Esophagus squamous epithelium (tissue), 4 donors: Measurements from ENCODE around the gene TMEM121.

Source experiments
- CTCF ChIP-seq, 6 experiments: fragments of 450-650 bp in 4 of 6; fragments of 200-600 bp in 2 of 6; sonication (generic) in 2 of 6; IDR thresholded peaks; one replicate each; pipeline ENCODE4 v1.5.1; 2016 to 2019; ENCODE audit warnings: antibody characterized with exemption in 6 of 6, mild to moderate bottlenecking in 4 of 6, moderate library complexity in 4 of 6
- POLR2A ChIP-seq, 4 donors: fragments of 450-650 bp; IDR thresholded peaks; one replicate each; pipeline ENCODE4 v1.6.1; 2017; ENCODE audit warnings: antibody characterized with exemption in 4 of 4, mild to moderate bottlenecking in 4 of 4, moderate library complexity in 3 of 4

DNA sequence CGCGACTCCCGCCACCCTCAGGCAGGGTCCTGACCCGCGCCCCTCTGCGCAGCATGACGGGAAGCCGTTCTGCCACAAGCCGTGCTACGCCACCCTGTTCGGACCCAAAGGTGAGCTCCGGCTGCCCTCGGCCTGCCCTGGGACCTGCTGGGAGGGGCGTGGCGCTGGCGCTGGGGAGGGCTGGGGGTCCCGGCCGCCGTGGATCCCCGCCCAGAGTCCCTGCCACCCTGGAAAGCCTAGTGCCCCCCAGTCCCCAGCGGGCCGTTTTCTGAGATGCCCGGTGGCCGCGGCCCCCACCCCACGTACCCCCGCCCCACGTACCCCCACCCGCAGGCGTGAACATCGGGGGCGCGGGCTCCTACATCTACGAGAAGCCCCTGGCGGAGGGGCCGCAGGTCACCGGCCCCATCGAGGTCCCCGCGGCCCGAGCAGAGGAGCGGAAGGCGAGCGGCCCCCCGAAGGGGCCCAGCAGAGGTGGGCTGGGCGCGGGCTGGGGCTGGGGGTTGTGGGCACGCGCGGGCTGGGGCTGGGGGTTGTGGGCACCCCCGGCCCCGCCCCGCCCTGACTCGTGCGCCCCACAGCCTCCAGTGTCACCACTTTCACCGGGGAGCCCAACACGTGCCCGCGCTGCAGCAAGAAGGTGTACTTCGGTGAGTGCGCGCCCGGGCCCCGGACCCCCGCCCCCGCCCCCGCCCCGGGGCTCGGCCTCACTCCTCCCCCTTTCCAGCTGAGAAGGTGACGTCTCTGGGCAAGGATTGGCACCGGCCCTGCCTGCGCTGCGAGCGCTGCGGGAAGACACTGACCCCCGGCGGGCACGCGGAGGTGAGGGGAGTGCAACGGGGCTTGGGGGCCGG, 47.8 kb upstream of the TMEM121 start:
- TF ChIP-seq CTCF (IDR thresholded peaks at IDR 0.05) (no peak), POLR2A (IDR thresholded peaks at IDR 0.05) (no peak)
